Measurements from ENCODE around the gene IL15RA. TPM values are rescaled to one million over a fixed set of nuclear protein-coding genes. Genes with fewer than 3 reads are reported as not detected.

IL15RA gene
- total and polyA plus RNA-seq, 2 of the 8 experiments (the other 6 are each of a cell fraction or from before 2014, with no cell fraction given): 1.3 to 1.4 TPM

DNA sequence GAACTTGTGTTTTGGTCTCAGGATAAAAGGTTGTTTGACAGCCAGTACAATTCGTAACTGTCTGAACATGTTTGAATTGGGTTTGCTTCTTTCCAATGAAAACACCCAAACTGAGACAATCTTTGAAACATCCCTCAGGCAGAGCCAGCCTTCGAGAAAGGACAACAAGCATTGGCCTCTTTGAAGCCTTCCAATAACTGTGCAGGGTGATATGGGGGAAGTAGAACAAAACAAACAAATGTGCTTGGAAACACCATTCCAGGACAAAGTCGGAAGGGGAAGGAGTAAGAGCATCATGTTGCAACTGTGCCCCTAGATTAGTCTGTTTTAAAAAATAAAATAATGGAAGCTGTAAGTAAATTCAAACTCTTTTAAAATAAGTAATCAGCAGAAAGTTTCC is 45.3 kb upstream of the IL15RA start (continued):
- TF ChIP-seq HDAC2 (IDR thresholded peaks at IDR 0.05; ENCODE audit: borderline replicate concordance in 1 of 2, low read depth in 2 of 2, low read length in 2 of 2) (no peak), NRF1 (IDR thresholded peaks at IDR 0.05; ENCODE audit: low read depth, low read length) (no peak), CBX8 (IDR thresholded peaks at IDR 0.05; ENCODE audit: borderline replicate concordance, low read depth, low read length) (no peak), SP2 (IDR thresholded peaks at IDR 0.05; ENCODE audit: low read length) (no peak)
